Lung (tissue), 12 donors: ENCODE results near the gene RASA2. TPM values are rescaled to one million over a fixed set of nuclear protein-coding genes. Genes with fewer than 3 reads are reported as not detected.

Experiments
- ATAC-seq: fragments of 200-7000 bp; cut with Tn5 transposase; one replicate; pipeline ENCODE4 v1.9.1; 2020; ENCODE audit warnings: moderate number of reproducible peaks; ENCODE audit not compliant: insufficient read depth, low FRiP score
- DNase-seq, 3 donors: peaks; one replicate each; pipeline ENCODE4 v3.0.0-alpha.2; 2013 to 2017
- H3K27ac ChIP-seq, 2 donors: one replicate each; pipeline ENCODE4 v1.5.1; 2013; ENCODE audit warnings: mild to moderate bottlenecking in 2 of 2, moderate library complexity in 2 of 2, control low read depth in 1 of 2, inconsistent platforms in 1 of 2, low read depth in 1 of 2, low read length in 1 of 2
- H3K27me3 ChIP-seq, 3 donors: one replicate each; pipeline ENCODE4 v1.5.1; 2013; ENCODE audit warnings: low read length in 2 of 3; ENCODE audit not compliant: control insufficient read depth in 3 of 3, insufficient read depth in 3 of 3
- H3K36me3 ChIP-seq, 4 donors: one replicate each; pipeline ENCODE4 v1.5.1; 2013; ENCODE audit warnings: low read length in 4 of 4, mild to moderate bottlenecking in 1 of 4, moderate library complexity in 1 of 4; ENCODE audit not compliant: control insufficient read depth in 4 of 4, insufficient read depth in 4 of 4
- H3K4me1 ChIP-seq, 5 donors: one replicate each; pipeline ENCODE4 v1.5.1; 2013; ENCODE audit warnings: low read length in 5 of 5, mild to moderate bottlenecking in 2 of 5, moderate library complexity in 1 of 5; ENCODE audit not compliant: control insufficient read depth in 5 of 5, insufficient read depth in 5 of 5
- H3K4me3 ChIP-seq: one replicate; pipeline ENCODE4 v1.5.1; 2013; ENCODE audit warnings: mild to moderate bottlenecking, control low read depth, moderate library complexity
- H3K9ac ChIP-seq, 2 donors: one replicate each; pipeline ENCODE4 v1.5.1; 2013; ENCODE audit warnings: low read length in 2 of 2, control low read depth in 1 of 2; ENCODE audit not compliant: insufficient read depth in 1 of 2
- H3K9me3 ChIP-seq, 4 donors: one replicate each; pipeline ENCODE4 v1.5.1; 2013; ENCODE audit warnings: low read length in 3 of 4, mild to moderate bottlenecking in 1 of 4, moderate library complexity in 1 of 4; ENCODE audit not compliant: control insufficient read depth in 4 of 4, insufficient read depth in 3 of 4
- WGBS, 2 donors: extraction: QIAGEN DNeasy Blood & Tissue Kit; methylation state at CpG; one replicate each; pipeline ENCODE4 v1.1.7; 2013; 5-methylcytosine and 5-hydroxymethylcytosine counted together
- polyA plus RNA-seq, 2 donors: library from polyadenylated mRNA; stranded (reverse); fragments of 200-250 nt; gene quantifications; one replicate each; pipeline ENCODE4 v1.2.1, GENCODE V29; 2013
- total RNA-seq, 2 donors: library from RNA; depleted of rRNA in 1 of 2; stranded (reverse); fragments of >200 nt in 1 of 2; gene quantifications; one replicate each; pipeline ENCODE4 v1.2.1, GENCODE V29; 2014 to 2021
- TF ChIP-seq, protein P1 (sequence below): IDR thresholded peaks from 2 replicates; pipeline ENCODE4 v1.5.1; 2012; ENCODE audit warnings: mild to moderate bottlenecking; ENCODE audit errors: control extremely low read depth, extremely low read depth
- donor health status: control.
- donor health status: control.
- donor health status: Bipolar disorder and iron deficiency.
- donor health status: healthy.
- donor health status: DM: yes; HTN: yes; CAD: no.

Gene RASA2
- total and polyA plus RNA-seq, 4 donors, result 6.8 to 27.4 (median 12.9) TPM

DNA sequence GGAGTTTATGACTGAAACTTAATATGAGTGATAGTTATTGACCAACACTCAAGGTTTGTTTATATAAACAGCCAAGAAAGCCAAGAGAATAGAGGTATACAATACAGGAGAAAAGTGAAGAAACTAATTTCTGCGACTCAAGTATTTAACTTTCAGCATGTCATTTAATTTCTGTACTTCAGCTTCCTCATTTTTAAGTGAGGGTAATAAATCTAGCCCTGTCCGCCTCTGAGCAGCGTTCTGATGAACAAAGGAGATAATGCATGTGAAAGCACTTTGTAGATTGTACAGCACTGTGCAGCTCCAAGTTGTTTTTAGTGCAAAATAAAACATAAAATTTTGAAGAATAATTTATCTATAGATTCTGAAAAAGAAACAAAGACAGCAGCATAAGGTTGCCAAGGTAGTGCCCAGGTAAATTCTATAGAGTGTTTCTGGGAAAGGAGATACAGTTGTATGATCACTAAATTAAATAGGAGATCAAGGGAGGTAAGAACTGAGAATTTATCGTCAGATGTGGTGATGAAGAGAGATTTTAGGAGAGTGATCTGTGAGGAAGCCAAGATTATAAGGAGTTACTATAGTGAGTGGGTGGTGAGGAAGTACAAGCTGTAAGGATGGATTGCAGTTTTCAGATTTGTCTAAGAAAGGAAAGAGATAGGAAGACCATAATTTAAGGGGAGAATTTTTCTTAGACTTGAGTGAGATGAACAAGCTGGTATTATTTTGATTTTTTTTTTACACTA is 71.3 kb downstream of the RASA2 start:
- no peak overlapping the region for H3K4me3 ChIP-seq
- WGBS, 2 donors, result 19 to 49% methylated on average over 4 of the region's 4 CpGs
- H3K9me3 ChIP-seq, result no peaks in the 10 kb centered on the region
- no peak overlapping the region for H3K9ac ChIP-seq
- H3K27me3 ChIP-seq, result no peaks in the 10 kb centered on the region
- H3K27ac ChIP-seq, result peak overlapping the region in 1 of 2 donors; percentile 9
- TF ChIP-seq, protein P1, sequence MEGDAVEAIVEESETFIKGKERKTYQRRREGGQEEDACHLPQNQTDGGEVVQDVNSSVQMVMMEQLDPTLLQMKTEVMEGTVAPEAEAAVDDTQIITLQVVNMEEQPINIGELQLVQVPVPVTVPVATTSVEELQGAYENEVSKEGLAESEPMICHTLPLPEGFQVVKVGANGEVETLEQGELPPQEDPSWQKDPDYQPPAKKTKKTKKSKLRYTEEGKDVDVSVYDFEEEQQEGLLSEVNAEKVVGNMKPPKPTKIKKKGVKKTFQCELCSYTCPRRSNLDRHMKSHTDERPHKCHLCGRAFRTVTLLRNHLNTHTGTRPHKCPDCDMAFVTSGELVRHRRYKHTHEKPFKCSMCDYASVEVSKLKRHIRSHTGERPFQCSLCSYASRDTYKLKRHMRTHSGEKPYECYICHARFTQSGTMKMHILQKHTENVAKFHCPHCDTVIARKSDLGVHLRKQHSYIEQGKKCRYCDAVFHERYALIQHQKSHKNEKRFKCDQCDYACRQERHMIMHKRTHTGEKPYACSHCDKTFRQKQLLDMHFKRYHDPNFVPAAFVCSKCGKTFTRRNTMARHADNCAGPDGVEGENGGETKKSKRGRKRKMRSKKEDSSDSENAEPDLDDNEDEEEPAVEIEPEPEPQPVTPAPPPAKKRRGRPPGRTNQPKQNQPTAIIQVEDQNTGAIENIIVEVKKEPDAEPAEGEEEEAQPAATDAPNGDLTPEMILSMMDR, result no peak
- peaks cover 4 to 15% (median 7%) of the 10 kb centered on the region in 4 donors for H3K36me3 ChIP-seq
- peaks cover 0 to 9% (median 0%) of the 10 kb centered on the region in 5 donors for H3K4me1 ChIP-seq
- ATAC-seq (no peak), DNase-seq (peak in 1 of 3 donors; percentile 12)

DNA sequence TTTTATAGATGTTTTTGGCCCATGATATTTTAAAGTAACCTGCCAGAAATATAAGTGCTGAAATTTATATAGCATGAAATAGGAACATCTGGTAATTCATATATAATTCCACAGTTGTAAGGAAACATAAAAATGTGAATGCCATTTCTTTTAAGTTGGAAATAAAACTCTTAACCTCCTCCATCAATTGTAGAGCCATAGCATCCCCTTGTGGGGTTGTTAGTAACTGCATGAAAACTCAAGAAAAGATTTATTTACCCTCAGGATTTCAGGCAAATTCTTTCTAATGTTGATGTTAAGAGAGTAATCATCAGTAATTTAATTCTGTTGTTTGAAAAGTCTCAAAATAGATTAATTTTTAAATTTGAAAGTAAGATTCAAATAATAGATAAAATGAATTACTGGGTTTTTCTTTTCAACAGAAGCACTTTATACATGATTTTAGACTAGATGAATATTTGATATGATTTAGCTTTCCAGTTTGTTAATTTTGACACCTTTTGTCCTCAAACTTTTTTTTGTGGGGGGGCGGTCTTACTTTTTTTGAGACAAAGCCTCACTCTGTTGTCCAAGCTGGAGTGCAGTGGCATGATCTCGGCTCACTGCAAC is 74.7 kb downstream of the RASA2 start:
- H3K27ac ChIP-seq, result no peak overlapping the region
- H3K27me3 ChIP-seq, result no peaks in the 10 kb centered on the region
- H3K9me3 ChIP-seq, result no peaks in the 10 kb centered on the region
- H3K36me3 ChIP-seq, result peaks cover 0 to 15% (median 7%) of the 10 kb centered on the region in 4 donors
- no peak overlapping the region for H3K9ac ChIP-seq
- peaks cover 0 to 5% (median 0%) of the 10 kb centered on the region in 5 donors for H3K4me1 ChIP-seq
- TF ChIP-seq, protein P1, result peak; percentile 89
- WGBS, 2 donors, result 77 to 95% methylated on average over 2 of the region's 2 CpGs
- peak; percentile 14 to 87 (median 86) for DNase-seq
- H3K4me3 ChIP-seq, result no peak overlapping the region
- no peak for ATAC-seq

DNA sequence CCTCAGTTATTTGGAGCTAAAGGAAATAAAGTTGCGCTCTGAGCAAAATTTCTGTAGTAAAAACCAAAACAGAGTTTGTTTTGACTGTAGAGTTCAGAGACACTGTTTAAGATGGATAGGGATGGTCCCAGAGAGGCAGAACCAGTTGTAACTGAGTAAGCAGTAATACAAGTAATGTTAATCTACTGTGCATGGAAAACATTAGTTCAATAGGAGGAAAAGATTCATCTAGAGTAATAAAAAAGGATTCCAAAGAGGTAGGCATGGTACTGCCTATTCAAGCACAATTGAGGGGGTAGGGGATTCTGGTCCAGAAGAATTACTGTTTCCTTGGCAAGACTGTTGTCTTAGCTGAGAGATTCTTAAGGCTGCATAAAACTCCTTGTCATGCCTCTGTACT is 77.4 kb downstream of the RASA2 start:
- TF ChIP-seq, protein P1, result no peak
- no peaks in the 10 kb centered on the region for H3K9me3 ChIP-seq
- H3K9ac ChIP-seq, result no peak overlapping the region
- DNase-seq, result no peak
- WGBS, 2 donors, result 96 to 97% methylated on average over 1 of the region's 1 CpG
- H3K36me3 ChIP-seq, result peaks cover 0 to 9% (median 1%) of the 10 kb centered on the region in 4 donors
- no peaks in the 10 kb centered on the region for H3K4me1 ChIP-seq
- ATAC-seq, result no peak
- H3K4me3 ChIP-seq, result no peak overlapping the region
- H3K27me3 ChIP-seq, result no peaks in the 10 kb centered on the region
- H3K27ac ChIP-seq, result no peak overlapping the region
